ENCODE results near the gene ECM1.

ECM1 gene

DNA sequence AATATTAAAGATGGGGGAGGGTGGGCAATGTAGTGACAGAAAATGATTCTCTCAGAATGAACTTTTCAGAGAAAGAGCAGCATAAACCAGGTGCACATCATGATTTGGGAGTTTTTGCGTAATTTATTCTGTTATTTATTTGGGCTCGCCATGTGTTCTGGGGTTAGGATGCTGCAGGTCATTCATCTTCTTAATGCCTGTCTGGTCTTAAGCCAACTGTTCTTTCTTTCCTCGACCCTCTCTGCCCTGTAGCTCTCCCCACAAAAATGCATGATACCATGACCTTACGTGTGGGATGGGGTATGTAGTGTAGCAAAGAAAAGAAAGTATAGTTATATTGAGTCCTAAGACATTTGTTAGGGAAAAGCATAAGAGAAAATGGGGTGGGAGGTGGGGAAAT lies 33.0 kb upstream of the ECM1 start:
- no peak for TF ChIP-seq CTCF (conservative IDR thresholded peaks at IDR 0.05; ENCODE audit: low read depth)
- no peak for DNase-seq (ENCODE audit: low spot score)
- H3K27ac ChIP-seq: no peak overlapping the region
- ChIA-PET POLR2A (ENCODE audit: low non-redundant PET) (no interaction called here), CTCF (interaction anchor here (1.0 to 1.7 kb wide), 2 partner anchors 12 to 86 kb away, joined by 4 to 7 read pairs; no protein-coding TSS in a partner anchor)

DNA sequence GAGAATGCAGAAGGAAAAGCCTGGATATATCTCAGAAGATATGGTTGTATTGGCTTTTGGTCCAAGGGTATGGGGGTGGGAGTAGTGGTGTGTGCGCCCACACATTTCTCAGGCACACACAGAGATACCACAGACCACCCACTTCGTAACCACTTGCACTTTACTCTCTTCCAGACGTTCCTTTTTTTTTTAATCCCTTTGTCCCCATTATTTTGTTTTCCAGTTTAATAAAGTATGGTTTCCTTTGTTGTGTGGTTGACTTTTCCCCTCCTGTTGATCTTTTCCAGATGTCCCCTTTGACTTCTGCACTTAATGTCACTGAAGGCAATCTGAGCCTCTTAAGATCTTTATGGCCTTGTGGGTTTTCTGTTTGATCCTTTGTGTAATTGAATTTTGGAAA lies 31.2 kb upstream of the ECM1 start:
- ChIA-PET CTCF (no interaction called here), POLR2A (ENCODE audit: low non-redundant PET) (no interaction called here)
- H3K27ac ChIP-seq: no peak overlapping the region
- TF ChIP-seq CTCF (conservative IDR thresholded peaks at IDR 0.05; ENCODE audit: low read depth): no peak
- DNase-seq (ENCODE audit: low spot score): no peak

GRCh38 chr1:150477320-150477719 lies 30.6 kb upstream of the ECM1 start:
- POLR2A ChIA-PET (ENCODE audit: low non-redundant PET): no interaction called here
- TF ChIP-seq CTCF (conservative IDR thresholded peaks at IDR 0.05; ENCODE audit: low read depth): no peak
- CTCF ChIA-PET: no interaction called here
- H3K27ac ChIP-seq: peak overlapping the region; percentile 69
- peak; percentile 55 for DNase-seq (ENCODE audit: low spot score)

DNA sequence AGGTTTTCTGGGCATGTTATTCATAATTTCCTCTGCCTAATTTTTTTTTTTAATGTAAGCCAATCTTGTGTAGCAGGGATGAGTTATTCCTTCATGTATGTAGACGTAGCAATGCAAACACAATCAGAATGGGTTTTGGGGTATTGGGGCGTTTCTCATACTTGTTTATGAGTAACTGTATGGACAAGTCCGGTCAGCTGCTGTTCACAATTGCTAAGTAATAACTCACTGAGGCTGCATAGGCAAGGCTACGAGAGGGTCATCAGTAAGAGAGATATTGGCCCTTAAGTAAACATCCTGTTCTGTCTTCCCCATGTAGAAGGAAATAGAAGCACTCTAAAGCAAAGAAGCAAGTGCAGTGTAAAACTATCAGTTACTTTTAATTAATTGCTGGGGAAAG lies 30.2 kb upstream of the ECM1 start:
- ChIA-PET CTCF (no interaction called here), POLR2A (ENCODE audit: low non-redundant PET) (interaction anchor here (0.6 kb wide), 1 partner anchor 72 kb away, joined by 3 read pairs; no protein-coding TSS in a partner anchor)

DNA sequence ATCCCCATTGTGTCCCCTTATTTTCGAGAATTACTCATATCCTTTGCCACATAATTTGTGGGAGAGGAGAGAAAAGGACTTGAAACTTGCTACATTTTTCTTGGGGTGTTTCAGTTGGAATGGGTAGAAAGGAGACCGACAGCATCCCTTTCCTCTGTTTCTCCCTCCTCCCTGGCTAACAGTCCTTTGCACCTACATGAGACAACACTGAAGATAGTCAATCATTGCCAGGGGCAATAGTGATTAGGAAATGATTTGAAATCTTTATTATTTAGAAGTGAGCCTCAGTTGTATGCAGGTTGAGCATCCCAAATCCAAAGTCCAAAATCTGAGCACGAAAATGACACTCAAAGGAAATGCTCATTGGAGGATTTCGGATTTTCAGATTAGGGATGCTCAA lies 28.5 kb upstream of the ECM1 start:
- ChIA-PET CTCF (no interaction called here), POLR2A (ENCODE audit: low non-redundant PET) (no interaction called here)
- no peak overlapping the region for H3K27ac ChIP-seq
- TF ChIP-seq CTCF (conservative IDR thresholded peaks at IDR 0.05; ENCODE audit: low read depth): no peak
- no peak for DNase-seq (ENCODE audit: low spot score)

More for the DNA sequence above, 30.2 kb upstream of the ECM1 start:
- H3K27ac ChIP-seq: peak overlapping the region; percentile 69; the same call in 1 of the 2 replicates
- TF ChIP-seq CTCF (conservative IDR thresholded peaks at IDR 0.05; ENCODE audit: low read depth): no peak
- DNase-seq (ENCODE audit: low spot score): peak; percentile 89

DNA sequence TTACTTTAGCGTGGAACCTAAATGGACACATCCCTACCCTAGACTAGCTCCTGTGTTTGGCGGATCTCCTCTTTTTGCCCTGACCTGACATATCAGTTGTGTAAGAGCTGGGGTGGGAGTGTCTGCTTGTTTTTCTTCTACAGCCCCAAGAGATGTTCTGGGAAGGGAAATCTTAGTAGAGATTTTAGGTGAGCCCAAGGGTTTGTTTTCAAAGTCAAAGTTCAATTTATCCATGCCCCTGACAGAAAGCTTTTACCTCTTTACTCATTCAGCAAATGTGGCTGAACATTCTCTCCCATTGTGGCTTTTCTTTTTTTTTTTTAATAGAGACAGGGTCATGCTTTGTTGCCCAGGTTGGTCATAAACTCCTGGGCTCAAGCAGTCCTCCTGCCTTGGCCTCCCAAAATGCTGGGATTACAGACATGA lies 28.0 kb upstream of the ECM1 start:
- ChIA-PET CTCF (no interaction called here), POLR2A (ENCODE audit: low non-redundant PET) (no interaction called here)
- no peak for DNase-seq (ENCODE audit: low spot score)
- no peak overlapping the region for H3K27ac ChIP-seq
- no peak for TF ChIP-seq CTCF (conservative IDR thresholded peaks at IDR 0.05; ENCODE audit: low read depth)

DNA sequence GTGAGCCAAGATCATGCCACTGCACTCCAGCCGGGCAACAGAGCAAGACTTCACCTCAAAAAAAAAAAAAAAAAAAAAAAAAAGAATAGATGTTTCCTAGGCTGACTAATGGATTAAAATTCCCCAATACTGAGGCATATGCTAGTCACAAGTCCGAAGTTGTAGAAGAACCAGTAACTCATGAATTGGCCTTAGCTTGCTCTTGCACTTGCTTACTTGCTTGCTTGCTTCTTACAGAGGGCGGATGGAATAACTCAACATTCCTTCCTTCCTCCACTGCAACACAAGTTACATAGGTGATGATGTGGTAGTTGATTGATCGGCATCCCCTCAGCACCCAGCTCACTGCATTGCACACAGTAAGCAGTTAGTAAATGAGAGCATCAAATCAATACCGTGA lies 23.5 kb upstream of the ECM1 start:
- no peak for TF ChIP-seq CTCF (conservative IDR thresholded peaks at IDR 0.05; ENCODE audit: low read depth)
- ChIA-PET CTCF (interaction anchor here (0.6 kb wide), 1 partner anchor 48 kb away, joined by 3 read pairs; no protein-coding TSS in a partner anchor), POLR2A (ENCODE audit: low non-redundant PET) (no interaction called here)
- DNase-seq (ENCODE audit: low spot score): peak; percentile 46
- no peak overlapping the region for H3K27ac ChIP-seq
